ENCODE measurements around the gene PPP6R2.
"Not testable (repeated sequence)": the region's sequence is repeated elsewhere in the genome, so short reads cannot be mapped to it uniquely, and the experiment has no call there.

The PPP6R2 gene

GRCh38 chr22:50367778-50368500 is 24.8 kb downstream of the PPP6R2 start:
- Histone ChIP-seq H3K4me2 (ENCODE audit: low read length) (no peak overlapping the region), H3K4me3 (ENCODE audit: low read depth, low read length, poor library complexity, severe bottlenecking) (no peak overlapping the region), H3K27me3 (ENCODE audit: insufficient read depth, low read length) (no peaks in the 10 kb centered on the region), H4K20me1 (ENCODE audit: insufficient read depth, low read length) (no peaks in the 10 kb centered on the region), H3K27ac (ENCODE audit: low read depth, low read length, poor library complexity, severe bottlenecking) (no peak overlapping the region), H3K79me2 (ENCODE audit: insufficient read depth, low read length) (peaks cover 45% of the 10 kb centered on the region), H3K4me1 (ENCODE audit: insufficient read depth, low read length, severe bottlenecking) (no peaks in the 10 kb centered on the region), H3K9ac (ENCODE audit: low read length) (no peak overlapping the region), H3K9me2 (ENCODE audit: low read depth, low read length) (no peaks in the 10 kb centered on the region), H3F3A (ENCODE audit: insufficient read depth, low read length) (no peaks in the 10 kb centered on the region), H3K36me3 (ENCODE audit: insufficient read depth, low read length) (peaks cover 31% of the 10 kb centered on the region), H2AFZ (ENCODE audit: low read length) (no peak overlapping the region), H3K9me3 (ENCODE audit: low read length) (no peaks in the 10 kb centered on the region)
- TF ChIP-seq CTCF (IDR thresholded peaks at IDR 0.05; ENCODE audit: low read length) (no peak), EZH2 (IDR thresholded peaks at IDR 0.05; ENCODE audit: borderline replicate concordance, low read length) (no peak)

DNA sequence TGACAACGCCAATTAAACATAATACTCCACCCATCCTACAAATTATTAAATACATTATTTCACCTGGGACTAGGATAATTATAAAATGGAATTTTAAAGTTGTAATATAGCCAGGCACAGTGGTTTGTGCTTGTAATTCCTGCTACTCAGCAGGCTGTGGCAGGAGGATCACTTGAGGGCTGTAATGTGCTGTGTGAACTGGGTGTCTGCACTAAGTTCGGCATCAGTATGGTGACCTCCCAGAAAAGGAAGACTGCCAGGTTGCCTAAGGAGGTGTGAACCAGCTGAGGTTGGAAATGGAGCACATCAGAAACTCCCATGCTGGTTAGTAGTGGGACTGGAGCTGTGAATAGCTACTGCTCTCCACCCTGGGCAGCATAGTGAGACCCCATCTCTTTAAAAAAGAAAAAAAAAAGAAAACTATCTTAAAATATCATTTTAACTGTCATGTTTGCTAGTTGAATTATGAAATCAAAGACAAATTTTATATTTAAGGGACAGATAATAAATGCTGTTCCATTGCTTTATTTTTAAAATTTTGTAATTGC is 28.0 kb downstream of the PPP6R2 start:
- Histone ChIP-seq H3K9ac (ENCODE audit: low read length) (no peak overlapping the region), H3K4me3 (ENCODE audit: low read depth, low read length, poor library complexity, severe bottlenecking) (no peak overlapping the region), H4K20me1 (ENCODE audit: insufficient read depth, low read length) (no peaks in the 10 kb centered on the region), H3K79me2 (ENCODE audit: insufficient read depth, low read length) (peaks cover 18% of the 10 kb centered on the region), H3K27me3 (ENCODE audit: insufficient read depth, low read length) (no peaks in the 10 kb centered on the region), H3K4me2 (ENCODE audit: low read length) (no peak overlapping the region), H3K9me2 (ENCODE audit: low read depth, low read length) (no peaks in the 10 kb centered on the region), H3K4me1 (ENCODE audit: insufficient read depth, low read length, severe bottlenecking) (no peaks in the 10 kb centered on the region), H3K36me3 (ENCODE audit: insufficient read depth, low read length) (peaks cover 62% of the 10 kb centered on the region), H2AFZ (ENCODE audit: low read length) (no peak overlapping the region), H3K27ac (ENCODE audit: low read depth, low read length, poor library complexity, severe bottlenecking) (no peak overlapping the region), H3F3A (ENCODE audit: insufficient read depth, low read length) (no peaks in the 10 kb centered on the region), H3K9me3 (ENCODE audit: low read length) (no peaks in the 10 kb centered on the region)
- TF ChIP-seq EZH2 (IDR thresholded peaks at IDR 0.05; ENCODE audit: borderline replicate concordance, low read length) (no peak), CTCF (IDR thresholded peaks at IDR 0.05; ENCODE audit: low read length) (no peak)

GRCh38 chr22:50376085-50376651 is 33.0 kb downstream of the PPP6R2 start:
- no peaks in the 10 kb centered on the region for H3K9me3 ChIP-seq (ENCODE audit: low read length)
- no peak overlapping the region for H3K9ac ChIP-seq (ENCODE audit: low read length)
- no peaks in the 10 kb centered on the region for H4K20me1 ChIP-seq (ENCODE audit: insufficient read depth, low read length)
- peaks cover 2% of the 10 kb centered on the region for H3K4me1 ChIP-seq (ENCODE audit: insufficient read depth, low read length, severe bottlenecking)
- H3K27me3 ChIP-seq (ENCODE audit: insufficient read depth, low read length): no peaks in the 10 kb centered on the region
- no peak overlapping the region for H3K4me2 ChIP-seq (ENCODE audit: low read length)
- H3K27ac ChIP-seq (ENCODE audit: low read depth, low read length, poor library complexity, severe bottlenecking): no peak overlapping the region
- no peak overlapping the region for H3K4me3 ChIP-seq (ENCODE audit: low read depth, low read length, poor library complexity, severe bottlenecking)
- 0 out of 2 replicates have a peak, but pooled peaks cover 2% of the 10 kb centered on the region for H3F3A ChIP-seq (ENCODE audit: insufficient read depth, low read length)
- no peaks in the 10 kb centered on the region for H3K9me2 ChIP-seq (ENCODE audit: low read depth, low read length)
- peaks cover 80% of the 10 kb centered on the region for H3K36me3 ChIP-seq (ENCODE audit: insufficient read depth, low read length)
- no peak overlapping the region for H2AFZ ChIP-seq (ENCODE audit: low read length)
- no peaks in the 10 kb centered on the region for H3K79me2 ChIP-seq (ENCODE audit: insufficient read depth, low read length)
- no peak for TF ChIP-seq CTCF (IDR thresholded peaks at IDR 0.05; ENCODE audit: low read length)
- TF ChIP-seq EZH2 (IDR thresholded peaks at IDR 0.05; ENCODE audit: borderline replicate concordance, low read length): no peak

DNA sequence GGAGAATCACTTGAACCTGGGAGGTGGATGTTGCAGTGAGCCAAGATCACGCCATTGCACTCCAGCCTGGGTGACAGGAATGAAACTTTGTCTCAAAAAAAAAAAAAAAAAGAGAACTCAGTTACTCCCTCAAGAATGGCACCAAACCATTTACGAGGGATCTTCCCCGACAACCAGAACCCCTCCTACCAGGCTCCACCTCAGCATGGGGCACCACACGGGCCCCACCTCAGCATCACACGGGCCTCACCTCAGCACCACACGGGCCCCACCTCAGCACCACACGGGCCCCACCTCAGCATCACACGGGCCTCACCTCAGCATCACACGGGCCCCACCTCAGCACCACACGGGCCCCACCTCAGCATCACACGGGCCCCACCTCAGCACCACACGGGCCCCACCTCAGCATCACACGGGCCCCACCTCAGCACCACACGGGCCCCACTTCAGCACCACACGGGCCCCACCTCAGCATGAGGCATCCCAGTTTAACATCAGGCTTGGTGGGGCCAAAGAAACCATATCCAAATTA is 38.0 kb downstream of the PPP6R2 start:
- H3K27ac ChIP-seq (ENCODE audit: low read depth, low read length, poor library complexity, severe bottlenecking); H2AFZ ChIP-seq (ENCODE audit: low read length); H3K4me2 ChIP-seq (ENCODE audit: low read length); H3K4me3 ChIP-seq (ENCODE audit: low read depth, low read length, poor library complexity, severe bottlenecking); H3K9ac ChIP-seq (ENCODE audit: low read length); H3K79me2 ChIP-seq (ENCODE audit: insufficient read depth, low read length); H3F3A ChIP-seq (ENCODE audit: insufficient read depth, low read length); H3K9me2 ChIP-seq (ENCODE audit: low read depth, low read length); H3K9me3 ChIP-seq (ENCODE audit: low read length); H3K27me3 ChIP-seq (ENCODE audit: insufficient read depth, low read length); H4K20me1 ChIP-seq (ENCODE audit: insufficient read depth, low read length); H3K4me1 ChIP-seq (ENCODE audit: insufficient read depth, low read length, severe bottlenecking): not testable (repeated sequence)
- H3K36me3 ChIP-seq (ENCODE audit: insufficient read depth, low read length): peaks cover 51% of the 10 kb centered on the region

Data from OCI-LY1 (cell line).